CD14-positive monocyte (primary cell): ENCODE results near the gene IGHMBP2. TPM values are rescaled to one million over a fixed set of nuclear protein-coding genes. Genes with fewer than 3 reads are reported as not detected.
A peak's percentile ranks its signal among the peaks of the same experiment; 100 is the strongest.

ENCODE experiments used
- DNase-seq, 3 donors: peaks; one replicate each; pipeline ENCODE4 v3.0.0-alpha.2; 2011 to 2022
- H2AFZ ChIP-seq: 2 replicates; pipeline ENCODE4 v1.6.0; 2012; ENCODE audit warnings: mild to moderate bottlenecking, low read depth, low read length, inconsistent platforms; ENCODE audit not compliant: insufficient read depth, poor library complexity, severe bottlenecking
- H3K27ac ChIP-seq, 2 donors: 1 replicate in 1 of 2; 2 replicates in 1 of 2; pipeline ENCODE4 v1.5.1; 2012 to 2013; ENCODE audit warnings: low read length in 2 of 2, control low read depth in 1 of 2, inconsistent platforms in 1 of 2, low read depth in 1 of 2, mild to moderate bottlenecking in 1 of 2
- H3K27me3 ChIP-seq, 2 donors: one replicate each; pipeline versions ENCODE4 v1.6.0 to v1.6.1; 2011 to 2013; ENCODE audit warnings: low read length in 2 of 2; ENCODE audit not compliant: control insufficient read depth in 2 of 2, insufficient read depth in 2 of 2
- H3K36me3 ChIP-seq, 2 donors: replicated peaks in 1 of 2; 1 replicate in 1 of 2; 2 replicates in 1 of 2; pipeline versions ENCODE4 v1.5.1 to v1.6.1; 2012 to 2013; ENCODE audit warnings: low read length in 2 of 2, control low read depth in 1 of 2, inconsistent platforms in 1 of 2, mild to moderate bottlenecking in 1 of 2; ENCODE audit not compliant: insufficient read depth in 2 of 2, control insufficient read depth in 1 of 2
- H3K4me1 ChIP-seq, 2 donors: 1 replicate in 1 of 2; 2 replicates in 1 of 2; pipeline versions ENCODE4 v1.5.1 to v1.6.1; 2012 to 2013; ENCODE audit warnings: low read length in 2 of 2, control low read depth in 1 of 2, inconsistent platforms in 1 of 2, mild to moderate bottlenecking in 1 of 2, moderate library complexity in 1 of 2; ENCODE audit not compliant: insufficient read depth in 2 of 2, control insufficient read depth in 1 of 2
- H3K4me2 ChIP-seq: replicated peaks from 2 replicates; pipeline ENCODE3; 2012; ENCODE audit warnings: low read length, moderate library complexity, mild to moderate bottlenecking; ENCODE audit not compliant: poor library complexity, severe bottlenecking; ENCODE audit errors: extremely low read depth
- H3K4me3 ChIP-seq, 3 experiments: fragments of 200-600 bp in 1 of 3; sonication (generic) in 1 of 3; replicated peaks in 1 of 3; 1 replicate in 2 of 3; 2 replicates in 1 of 3; pipeline ENCODE4 v1.5.1; 2011 to 2013; ENCODE audit warnings: low read length in 3 of 3, mild to moderate bottlenecking in 3 of 3, control low read depth in 2 of 3, low read depth in 2 of 3, inconsistent platforms in 1 of 3, moderate library complexity in 1 of 3
- H3K79me2 ChIP-seq: 2 replicates; pipeline ENCODE4 v1.6.0; 2012; ENCODE audit warnings: mild to moderate bottlenecking, control low read depth, inconsistent platforms, low read length, moderate library complexity; ENCODE audit not compliant: insufficient read depth
- H3K9ac ChIP-seq: 2 replicates; pipeline ENCODE4 v1.6.0; 2017; ENCODE audit warnings: low read length, mild to moderate bottlenecking; ENCODE audit not compliant: insufficient read depth, poor library complexity, severe bottlenecking
- H3K9me3 ChIP-seq, 2 donors: replicated peaks in 1 of 2; 1 replicate in 1 of 2; 2 replicates in 1 of 2; pipeline versions ENCODE4 v1.5.1 to v1.6.1; 2012 to 2013; ENCODE audit warnings: low read length in 2 of 2, control low read depth in 1 of 2; ENCODE audit not compliant: control insufficient read depth in 1 of 2, insufficient read depth in 1 of 2
- H4K20me1 ChIP-seq: 2 replicates; pipeline ENCODE4 v1.6.0; 2012; ENCODE audit warnings: mild to moderate bottlenecking, low read length, control low read depth, moderate library complexity; ENCODE audit not compliant: insufficient read depth
- H3K27ac Mint-ChIP-seq, 7 donors: one replicate each; pipeline ENCODE4 v1.8.0; 2020; ENCODE audit warnings: mild to moderate bottlenecking in 7 of 7, mixed read lengths in 7 of 7, moderate library complexity in 6 of 7, inconsistent platforms in 2 of 7
- H3K27me3 Mint-ChIP-seq, 3 donors: one replicate each; pipeline ENCODE4 v1.8.0; 2021 to 2022; ENCODE audit warnings: low read depth in 3 of 3, mild to moderate bottlenecking in 3 of 3, mixed read lengths in 3 of 3, moderate library complexity in 3 of 3, inconsistent platforms in 1 of 3
- H3K36me3 Mint-ChIP-seq, 2 donors: one replicate each; pipeline ENCODE4 v1.8.0; 2020; ENCODE audit warnings: mixed read lengths in 2 of 2, inconsistent platforms in 1 of 2, mild to moderate bottlenecking in 1 of 2
- H3K4me1 Mint-ChIP-seq: one replicate; pipeline ENCODE4 v1.8.0; 2020; ENCODE audit warnings: mild to moderate bottlenecking, mixed read lengths
- H3K4me3 Mint-ChIP-seq, 2 donors: one replicate each; pipeline ENCODE4 v1.8.0; 2020; ENCODE audit warnings: mild to moderate bottlenecking in 2 of 2, mixed read lengths in 2 of 2, moderate library complexity in 1 of 2
- H3K9me3 Mint-ChIP-seq, 7 donors: one replicate each; pipeline ENCODE4 v1.8.0; 2020 to 2022; ENCODE audit warnings: mixed read lengths in 7 of 7, mild to moderate bottlenecking in 6 of 7, moderate library complexity in 6 of 7, inconsistent platforms in 2 of 7
- whole genome bisulfite sequencing: methylation state at CpG from one replicate; pipeline ENCODE4 v1.1.5; 2013; ENCODE audit warnings: missing lambda C conversion rate; ENCODE audit not compliant: insufficient coverage; 5-methylcytosine and 5-hydroxymethylcytosine counted together
- intact Hi-C, 2 donors: fragments of 100-400 bp; cut with micrococcal nuclease; formaldehyde crosslinking; loops; one replicate each; pipeline versions ENCODE4 v1.15.0 to v1.15.1; 2023
- polyA plus RNA-seq, 3 donors: library from polyadenylated mRNA; depleted of rRNA in 1 of 3; unstranded in 2 of 3; stranded (reverse) in 1 of 3; fragments of 300-500 nt in 2 of 3; fragments of >200 nt in 1 of 3; fragmentation: Illumina TruSeq in 2 of 3; gene quantifications; 1 replicate in 2 of 3; 2 replicates in 1 of 3; pipeline ENCODE4 v1.2.3, GENCODE V29; 2012 to 2021
- TF ChIP-seq, protein P1 (sequence below): fragments of 200-600 bp; IDR thresholded peaks from one replicate; pipeline ENCODE4 v1.8.0; 2022; ENCODE audit warnings: antibody characterized with exemption, mild to moderate bottlenecking

Gene IGHMBP2
- polyA plus RNA-seq, 3 donors: 3.9 to 14.9 (median 6.0) TPM

DNA sequence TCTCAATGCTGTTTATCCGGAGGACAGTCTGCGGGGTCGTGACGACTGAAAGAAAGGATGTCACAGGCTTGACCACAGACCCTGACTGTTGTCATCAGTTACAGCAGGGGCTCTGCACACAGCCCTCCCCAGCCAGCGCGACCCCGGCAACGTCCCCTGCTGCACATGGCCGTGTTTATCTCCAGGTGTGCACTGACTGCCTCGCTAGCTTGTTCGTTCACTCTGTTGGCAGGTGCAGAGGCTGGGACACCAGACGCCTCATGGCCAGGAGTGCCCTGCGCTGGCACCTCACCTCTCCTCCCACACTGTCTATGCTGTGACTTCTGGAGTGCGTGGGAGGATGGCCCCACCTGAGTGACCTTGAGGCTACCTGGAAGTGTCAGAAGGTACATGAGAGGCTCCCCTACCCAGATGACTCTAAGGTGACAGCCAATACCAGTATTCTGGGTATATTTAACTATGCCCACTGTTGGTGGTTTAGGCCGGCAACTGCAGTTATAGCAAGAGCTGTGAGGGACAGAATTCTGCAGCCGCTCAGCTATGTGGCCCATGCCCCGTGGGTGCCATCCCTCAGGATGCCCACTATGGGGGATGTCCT is 12.2 kb upstream of the IGHMBP2 start:
- intact Hi-C loops: no loop called here
- Histone ChIP-seq H3K4me1 (no peaks in the 10 kb centered on the region), H3K4me3 (no peak overlapping the region), H3K9ac (no peak overlapping the region), H3K36me3 (peaks cover 53 to 63% of the 10 kb centered on the region in 2 donors), H4K20me1 (no peaks in the 10 kb centered on the region), H3K27ac (no peak overlapping the region), H3K9me3 (no peaks in the 10 kb centered on the region), H3K27me3 (no peaks in the 10 kb centered on the region), H3K4me2 (no peak overlapping the region), H3K79me2 (no peaks in the 10 kb centered on the region), H2AFZ (no peak overlapping the region)
- 65% methylated on average over 15 of the region's 17 CpGs for whole genome bisulfite sequencing
- TF ChIP-seq, protein P1, sequence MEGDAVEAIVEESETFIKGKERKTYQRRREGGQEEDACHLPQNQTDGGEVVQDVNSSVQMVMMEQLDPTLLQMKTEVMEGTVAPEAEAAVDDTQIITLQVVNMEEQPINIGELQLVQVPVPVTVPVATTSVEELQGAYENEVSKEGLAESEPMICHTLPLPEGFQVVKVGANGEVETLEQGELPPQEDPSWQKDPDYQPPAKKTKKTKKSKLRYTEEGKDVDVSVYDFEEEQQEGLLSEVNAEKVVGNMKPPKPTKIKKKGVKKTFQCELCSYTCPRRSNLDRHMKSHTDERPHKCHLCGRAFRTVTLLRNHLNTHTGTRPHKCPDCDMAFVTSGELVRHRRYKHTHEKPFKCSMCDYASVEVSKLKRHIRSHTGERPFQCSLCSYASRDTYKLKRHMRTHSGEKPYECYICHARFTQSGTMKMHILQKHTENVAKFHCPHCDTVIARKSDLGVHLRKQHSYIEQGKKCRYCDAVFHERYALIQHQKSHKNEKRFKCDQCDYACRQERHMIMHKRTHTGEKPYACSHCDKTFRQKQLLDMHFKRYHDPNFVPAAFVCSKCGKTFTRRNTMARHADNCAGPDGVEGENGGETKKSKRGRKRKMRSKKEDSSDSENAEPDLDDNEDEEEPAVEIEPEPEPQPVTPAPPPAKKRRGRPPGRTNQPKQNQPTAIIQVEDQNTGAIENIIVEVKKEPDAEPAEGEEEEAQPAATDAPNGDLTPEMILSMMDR: no peak
- Mint-ChIP-seq H3K9me3 (peaks cover 0 to 3% (median 0%) of the 10 kb centered on the region in 7 donors), H3K4me3 (no peak overlapping the region), H3K27me3 (no peaks in the 10 kb centered on the region), H3K4me1 (peaks cover 2% of the 10 kb centered on the region), H3K27ac (peak overlapping the region in 1 of 7 donors; percentile 60), H3K36me3 (peaks cover 56 to 67% of the 10 kb centered on the region in 2 donors)
- no peak for DNase-seq

DNA sequence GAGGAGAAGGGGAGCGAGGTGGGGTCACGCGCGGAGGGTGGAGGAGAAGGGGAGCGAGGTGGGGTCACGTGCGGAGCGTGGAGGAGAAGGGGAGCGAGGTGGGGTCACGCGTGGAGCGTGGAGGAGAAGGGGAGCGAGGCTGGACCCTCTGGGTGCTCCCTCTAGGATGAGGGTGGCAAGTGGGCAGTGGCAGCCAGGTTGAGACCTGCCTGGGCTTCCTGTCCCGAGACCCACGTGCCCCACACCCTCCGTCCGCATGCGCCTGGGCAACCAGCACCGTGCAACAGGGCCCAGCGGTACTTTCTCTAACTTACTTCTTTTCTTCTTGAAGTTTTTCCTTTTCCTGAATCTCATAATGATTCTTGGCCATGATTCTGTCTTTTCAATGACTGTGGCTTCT is 11.1 kb upstream of the IGHMBP2 start:
- H3K4me2 ChIP-seq: no peak overlapping the region
- H2AFZ ChIP-seq: no peak overlapping the region
- no peak for DNase-seq
- TF ChIP-seq, protein P1: no peak
- Mint-ChIP-seq H3K27ac (peak overlapping the region in 2 of 7 donors; percentile 52 to 63), H3K4me1 (peaks cover 2% of the 10 kb centered on the region), H3K4me3 (no peak overlapping the region), H3K36me3 (peaks cover 68 to 78% of the 10 kb centered on the region in 2 donors), H3K9me3 (peaks cover 0 to 3% (median 0%) of the 10 kb centered on the region in 7 donors), H3K27me3 (no peaks in the 10 kb centered on the region)
- WGBS: 95% methylated on average over 11 of the region's 20 CpGs
- no peak overlapping the region for H3K9ac ChIP-seq
- no peaks in the 10 kb centered on the region for H4K20me1 ChIP-seq
- intact Hi-C loops: no loop called here
- H3K27me3 ChIP-seq: no peaks in the 10 kb centered on the region
- no peak overlapping the region for H3K4me3 ChIP-seq
- no peaks in the 10 kb centered on the region for H3K4me1 ChIP-seq
- H3K36me3 ChIP-seq: peaks cover 64 to 74% of the 10 kb centered on the region in 2 donors
- no peak overlapping the region for H3K27ac ChIP-seq
- no peaks in the 10 kb centered on the region for H3K79me2 ChIP-seq
- no peaks in the 10 kb centered on the region for H3K9me3 ChIP-seq
